Common myeloid progenitor, CD34-positive (primary cell): ENCODE measurements around the gene RAPGEF4.

Experiments
- CTCF ChIA-PET: fragments of 350-600 bp; sonication (Branson Sonifier 250); formaldehyde crosslinking; loops from one replicate; lab custom pipeline; 2021; ENCODE audit warnings: antibody characterized with exemption; lab: Charles Lee
- POLR2A ChIA-PET: fragments of 350-600 bp; sonication (Branson Sonifier 250); formaldehyde crosslinking; loops from one replicate; lab custom pipeline; 2021; ENCODE audit warnings: antibody characterized with exemption; lab: Charles Lee
- DNase-seq, 3 donors: peaks; one replicate each; pipeline versions ENCODE4 v3.0.0 to v3.0.0-alpha.2; 2013
- H3K27ac ChIP-seq, 2 experiments: 1 replicate in 1 of 2; 2 replicates in 1 of 2; pipeline ENCODE4 v1.7.0; 2013; ENCODE audit warnings: inconsistent platforms in 2 of 2, low read length in 2 of 2, mild to moderate bottlenecking in 2 of 2, low read depth in 1 of 2, moderate library complexity in 1 of 2; ENCODE audit not compliant: severe bottlenecking in 2 of 2, insufficient read depth in 1 of 2, poor library complexity in 1 of 2
- H3K27me3 ChIP-seq, 5 experiments: replicated peaks in 2 of 5; 1 replicate in 3 of 5; 2 replicates in 2 of 5; pipeline versions ENCODE4 v1.6.1 to v1.7.0; 2013; ENCODE audit warnings: low read length in 4 of 5, mild to moderate bottlenecking in 2 of 5, moderate library complexity in 2 of 5, inconsistent platforms in 1 of 5; ENCODE audit not compliant: insufficient read depth in 5 of 5, control insufficient read depth in 4 of 5
- H3K36me3 ChIP-seq, 4 experiments: 1 replicate in 2 of 4; 2 replicates in 2 of 4; pipeline versions ENCODE4 v1.6.1 to v1.7.0; 2013; ENCODE audit warnings: low read length in 3 of 4, control low read depth in 1 of 4, mild to moderate bottlenecking in 1 of 4; ENCODE audit not compliant: control insufficient read depth in 4 of 4, insufficient read depth in 4 of 4
- H3K4me1 ChIP-seq, 4 experiments: 1 replicate in 3 of 4; 2 replicates in 1 of 4; pipeline versions ENCODE4 v1.6.1 to v1.7.1; 2013; ENCODE audit warnings: low read length in 3 of 4, mild to moderate bottlenecking in 3 of 4, control low read depth in 1 of 4, inconsistent platforms in 1 of 4, moderate library complexity in 1 of 4; ENCODE audit not compliant: control insufficient read depth in 4 of 4, insufficient read depth in 4 of 4; ENCODE audit errors: control extremely low read depth in 1 of 4
- H3K4me3 ChIP-seq, 7 experiments: 1 replicate in 4 of 7; 2 replicates in 3 of 7; pipeline versions ENCODE4 v1.5.1 to v1.7.0; 2013; ENCODE audit warnings: mild to moderate bottlenecking in 7 of 7, low read length in 6 of 7, moderate library complexity in 6 of 7, inconsistent platforms in 2 of 7, low read depth in 2 of 7, control low read depth in 1 of 7; ENCODE audit not compliant: insufficient read depth in 4 of 7, control insufficient read depth in 1 of 7; ENCODE audit errors: extremely low read depth in 1 of 7
- H3K9me3 ChIP-seq, 5 experiments: 1 replicate in 4 of 5; 2 replicates in 1 of 5; pipeline versions ENCODE4 v1.6.1 to v1.7.1; 2013; ENCODE audit warnings: low read length in 4 of 5, mild to moderate bottlenecking in 2 of 5, inconsistent platforms in 1 of 5, low read depth in 1 of 5, moderate library complexity in 1 of 5; ENCODE audit not compliant: control insufficient read depth in 4 of 5, insufficient read depth in 2 of 5; ENCODE audit errors: control extremely low read depth in 1 of 5
- WGBS: methylation state at CpG from one replicate; pipeline ENCODE4 v1.1.5; 2013; ENCODE audit not compliant: insufficient coverage; 5-methylcytosine and 5-hydroxymethylcytosine counted together

The RAPGEF4 gene

GRCh38 chr2:172991031-172991430, 255.4 kb downstream of the RAPGEF4 start:
- H3K27me3 ChIP-seq, result no peaks in the 10 kb centered on the region
- peaks cover 0 to 11% (median 2%) of the 10 kb centered on the region in 4 experiments for H3K4me1 ChIP-seq
- no peak overlapping the region for H3K4me3 ChIP-seq
- WGBS, result 100% methylated on average over 5 of the region's 7 CpGs
- POLR2A ChIA-PET, result no interaction called here
- H3K36me3 ChIP-seq, result no peaks in the 10 kb centered on the region
- CTCF ChIA-PET, result interaction anchor here (1.0 to 1.4 kb wide), 2 partner anchors 22 to 24 kb away, joined by 3 to 4 read pairs; no protein-coding TSS in a partner anchor
- no peak overlapping the region for H3K27ac ChIP-seq
- no peaks in the 10 kb centered on the region for H3K9me3 ChIP-seq
- no peak for DNase-seq

DNA sequence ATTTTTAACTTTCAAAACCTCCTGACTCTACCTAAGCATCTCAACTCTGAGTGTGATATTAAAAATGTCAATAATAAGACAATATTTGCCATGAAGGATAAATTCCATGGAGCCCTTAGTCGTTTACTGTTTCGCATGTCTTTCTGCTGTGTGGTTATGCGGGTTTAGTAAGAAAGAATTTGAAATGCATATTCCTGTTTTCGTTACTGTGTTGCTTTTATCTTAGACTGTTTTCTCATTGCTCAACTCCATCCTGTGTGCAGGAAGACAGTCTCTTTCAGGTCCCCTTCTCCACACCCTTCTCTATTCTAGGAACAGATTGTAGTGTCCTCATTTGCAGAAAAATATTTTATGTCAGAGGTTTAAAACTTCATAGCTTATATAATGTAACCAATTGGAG, 257.5 kb downstream of the RAPGEF4 start:
- no peak overlapping the region for H3K4me3 ChIP-seq
- no peaks in the 10 kb centered on the region for H3K9me3 ChIP-seq
- H3K36me3 ChIP-seq, result no peaks in the 10 kb centered on the region
- 100% methylated on average over 1 of the region's 4 CpGs for WGBS
- no peak overlapping the region for H3K27ac ChIP-seq
- no peak for DNase-seq
- POLR2A ChIA-PET, result no interaction called here
- peaks cover 0 to 8% (median 0%) of the 10 kb centered on the region in 4 experiments for H3K4me1 ChIP-seq
- CTCF ChIA-PET, result interaction anchor here (0.8 to 1.2 kb wide), 2 partner anchors 10 to 72 kb away, joined by 3 read pairs; no protein-coding TSS in a partner anchor
- H3K27me3 ChIP-seq, result peaks cover 0 to 7% (median 0%) of the 10 kb centered on the region in 5 experiments

- H3K27me3 ChIP-seq, result peaks cover 0 to 7% (median 0%) of the 10 kb centered on the region in 5 experiments
- no peak for DNase-seq
- no peaks in the 10 kb centered on the region for H3K9me3 ChIP-seq
- ChIA-PET POLR2A (no interaction called here), CTCF (interaction anchor here (0.8 to 1.3 kb wide), 2 partner anchors 9 to 73 kb away, joined by 3 read pairs; no protein-coding TSS in a partner anchor)
- H3K4me1 ChIP-seq, result peaks cover 0 to 8% (median 0%) of the 10 kb centered on the region in 4 experiments
- no peak overlapping the region for H3K27ac ChIP-seq
- WGBS, result 100% methylated on average over 1 of the region's 11 CpGs
- no peaks in the 10 kb centered on the region for H3K36me3 ChIP-seq
- no peak overlapping the region for H3K4me3 ChIP-seq
These were observed 258.5 kb downstream of the RAPGEF4 start for GRCh38 chr2:172993931-172994717.

DNA sequence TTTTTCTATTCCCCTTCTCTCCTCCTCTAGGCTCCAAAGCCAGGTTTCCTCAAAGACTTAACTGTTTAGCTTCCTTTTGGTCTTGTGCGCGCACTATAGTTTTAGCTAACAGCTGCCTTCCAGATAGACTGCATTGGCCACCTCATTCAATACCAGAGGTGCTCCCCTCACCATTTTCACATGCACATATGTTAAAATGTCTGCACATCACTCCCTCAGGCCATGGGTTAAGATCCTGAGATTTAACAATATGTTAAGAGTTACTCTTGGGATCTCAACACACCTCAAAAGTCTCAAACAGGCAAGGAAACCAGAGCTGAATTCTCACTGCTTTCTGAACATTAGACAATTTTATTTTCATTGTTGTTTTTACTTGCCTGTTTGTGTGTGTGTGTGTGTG, 259.2 kb downstream of the RAPGEF4 start:
- 100% methylated on average over 2 of the region's 2 CpGs for WGBS
- Histone ChIP-seq H3K4me3 (no peak overlapping the region), H3K36me3 (no peaks in the 10 kb centered on the region), H3K27me3 (peaks cover 0 to 7% (median 0%) of the 10 kb centered on the region in 5 experiments), H3K4me1 (peaks cover 0 to 8% (median 0%) of the 10 kb centered on the region in 4 experiments), H3K9me3 (no peaks in the 10 kb centered on the region), H3K27ac (no peak overlapping the region)
- ChIA-PET CTCF (interaction anchor here (1.3 kb wide), 1 partner anchor 10 kb away, joined by 3 read pairs; no protein-coding TSS in a partner anchor), POLR2A (no interaction called here)
- DNase-seq, result no peak

- no peak overlapping the region for H3K4me3 ChIP-seq
- 98% methylated on average over 12 of the region's 14 CpGs for WGBS
- no peaks in the 10 kb centered on the region for H3K9me3 ChIP-seq
- no peaks in the 10 kb centered on the region for H3K36me3 ChIP-seq
- no peak overlapping the region for H3K27ac ChIP-seq
- ChIA-PET CTCF (interaction anchor here (1.0 kb wide), 1 partner anchor 19 kb away, joined by 3 read pairs; no protein-coding TSS in a partner anchor), POLR2A (interaction anchor here (0.5 kb wide), 1 partner anchor 146 kb away, joined by 3 read pairs; no protein-coding TSS in a partner anchor)
- peak in 1 of 3 donors; percentile 4 for DNase-seq
- H3K27me3 ChIP-seq, result peaks cover 0 to 7% (median 0%) of the 10 kb centered on the region in 5 experiments
- H3K4me1 ChIP-seq, result peaks cover 0 to 3% (median 0%) of the 10 kb centered on the region in 4 experiments
These were observed 259.9 kb downstream of the RAPGEF4 start for GRCh38 chr2:172995323-172996244.

DNA sequence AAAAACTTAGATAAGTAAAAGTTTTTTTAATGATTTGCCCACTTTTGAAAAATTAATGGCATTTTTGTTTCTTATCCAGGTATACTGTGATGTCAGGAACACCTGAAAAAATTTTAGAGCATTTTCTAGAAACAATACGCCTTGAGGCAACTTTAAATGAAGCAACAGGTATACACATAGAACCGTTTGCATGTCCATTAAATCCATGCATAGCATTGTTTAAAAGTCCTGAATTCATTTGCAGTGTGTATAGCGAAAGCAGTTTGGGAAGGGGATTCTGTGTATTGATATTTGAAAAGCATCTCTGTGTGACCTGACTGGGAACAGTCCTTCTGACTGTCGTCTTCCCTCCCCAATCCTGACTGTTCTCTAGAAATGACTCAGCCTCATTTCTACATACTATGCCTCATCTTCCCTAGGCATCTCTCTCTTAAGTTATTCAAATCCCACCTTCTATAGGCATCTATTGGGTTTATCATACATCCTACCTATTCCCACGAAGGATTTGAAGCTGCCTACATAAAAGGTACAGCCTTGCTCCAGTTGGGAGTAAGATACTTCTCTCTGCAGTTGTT, 260.8 kb downstream of the RAPGEF4 start:
- H3K27me3 ChIP-seq, result peaks cover 0 to 7% (median 0%) of the 10 kb centered on the region in 5 experiments
- ChIA-PET CTCF (interaction anchor here (0.7 to 1.0 kb wide), 2 partner anchors 20 to 183 kb away, joined by 3 read pairs; no protein-coding TSS in a partner anchor), POLR2A (interaction anchor here (0.5 kb wide), 1 partner anchor 145 kb away, joined by 3 read pairs; no protein-coding TSS in a partner anchor)
- H3K27ac ChIP-seq, result no peak overlapping the region
- 100% methylated on average over 2 of the region's 5 CpGs for WGBS
- no peaks in the 10 kb centered on the region for H3K9me3 ChIP-seq
- H3K4me1 ChIP-seq, result no peaks in the 10 kb centered on the region
- H3K4me3 ChIP-seq, result no peak overlapping the region
- DNase-seq, result no peak
- no peaks in the 10 kb centered on the region for H3K36me3 ChIP-seq
